ENCODE results near the gene BNIPL. TPM values are rescaled to one million over a fixed set of nuclear protein-coding genes. Genes with fewer than 3 reads are reported as not detected.

Gene BNIPL
- total RNA-seq, 3 donors from 2014 or later: 0.16 to 47.1 (median 17.0) TPM

DNA sequence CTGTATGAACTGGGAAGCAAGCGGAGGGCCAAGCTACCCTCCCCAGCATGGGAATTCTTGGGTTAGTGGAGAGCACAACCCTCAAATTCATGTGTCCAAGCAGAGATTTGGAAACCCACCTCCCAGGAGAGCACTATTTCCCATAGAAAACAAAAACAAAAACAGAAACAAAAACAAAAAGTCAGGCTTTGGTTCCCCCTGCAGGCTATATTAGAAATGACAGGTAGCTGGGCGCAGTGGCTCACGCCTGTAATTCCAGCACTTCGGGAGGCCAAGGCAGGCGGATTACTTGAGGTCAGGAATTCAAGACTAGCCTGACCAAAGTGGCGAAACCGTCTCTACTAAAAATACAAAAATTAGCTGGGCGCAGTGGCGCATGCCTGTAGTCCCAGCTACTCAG, 40.5 kb upstream of the BNIPL start:
- Histone ChIP-seq H3K4me3 (peak overlapping the region in 2 of 3 donors; percentile 11 to 14), H3K4me1 (no peaks in the 10 kb centered on the region), H3K9me3 (no peaks in the 10 kb centered on the region), H3K36me3 (peaks cover 11% of the 10 kb centered on the region), H3K27ac (peak overlapping the region; percentile 41 to 76), H3K27me3 (no peaks in the 10 kb centered on the region)
- intact Hi-C loops (cut with DNase I; ENCODE audit: low total_unique reads): no loop called here
- TF ChIP-seq, protein P1, sequence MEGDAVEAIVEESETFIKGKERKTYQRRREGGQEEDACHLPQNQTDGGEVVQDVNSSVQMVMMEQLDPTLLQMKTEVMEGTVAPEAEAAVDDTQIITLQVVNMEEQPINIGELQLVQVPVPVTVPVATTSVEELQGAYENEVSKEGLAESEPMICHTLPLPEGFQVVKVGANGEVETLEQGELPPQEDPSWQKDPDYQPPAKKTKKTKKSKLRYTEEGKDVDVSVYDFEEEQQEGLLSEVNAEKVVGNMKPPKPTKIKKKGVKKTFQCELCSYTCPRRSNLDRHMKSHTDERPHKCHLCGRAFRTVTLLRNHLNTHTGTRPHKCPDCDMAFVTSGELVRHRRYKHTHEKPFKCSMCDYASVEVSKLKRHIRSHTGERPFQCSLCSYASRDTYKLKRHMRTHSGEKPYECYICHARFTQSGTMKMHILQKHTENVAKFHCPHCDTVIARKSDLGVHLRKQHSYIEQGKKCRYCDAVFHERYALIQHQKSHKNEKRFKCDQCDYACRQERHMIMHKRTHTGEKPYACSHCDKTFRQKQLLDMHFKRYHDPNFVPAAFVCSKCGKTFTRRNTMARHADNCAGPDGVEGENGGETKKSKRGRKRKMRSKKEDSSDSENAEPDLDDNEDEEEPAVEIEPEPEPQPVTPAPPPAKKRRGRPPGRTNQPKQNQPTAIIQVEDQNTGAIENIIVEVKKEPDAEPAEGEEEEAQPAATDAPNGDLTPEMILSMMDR (IDR thresholded peaks at IDR 0.05): peak; percentile 85 to 97 (median 93)
- TF ChIP-seq POLR2AphosphoS5 (IDR thresholded peaks at IDR 0.05) (peak in 2 of 3 donors; percentile 9 to 24), POLR2A (IDR thresholded peaks at IDR 0.05) (no peak)
- no peak for DNase-seq (ENCODE audit: low spot score in 2 of 2)

DNA sequence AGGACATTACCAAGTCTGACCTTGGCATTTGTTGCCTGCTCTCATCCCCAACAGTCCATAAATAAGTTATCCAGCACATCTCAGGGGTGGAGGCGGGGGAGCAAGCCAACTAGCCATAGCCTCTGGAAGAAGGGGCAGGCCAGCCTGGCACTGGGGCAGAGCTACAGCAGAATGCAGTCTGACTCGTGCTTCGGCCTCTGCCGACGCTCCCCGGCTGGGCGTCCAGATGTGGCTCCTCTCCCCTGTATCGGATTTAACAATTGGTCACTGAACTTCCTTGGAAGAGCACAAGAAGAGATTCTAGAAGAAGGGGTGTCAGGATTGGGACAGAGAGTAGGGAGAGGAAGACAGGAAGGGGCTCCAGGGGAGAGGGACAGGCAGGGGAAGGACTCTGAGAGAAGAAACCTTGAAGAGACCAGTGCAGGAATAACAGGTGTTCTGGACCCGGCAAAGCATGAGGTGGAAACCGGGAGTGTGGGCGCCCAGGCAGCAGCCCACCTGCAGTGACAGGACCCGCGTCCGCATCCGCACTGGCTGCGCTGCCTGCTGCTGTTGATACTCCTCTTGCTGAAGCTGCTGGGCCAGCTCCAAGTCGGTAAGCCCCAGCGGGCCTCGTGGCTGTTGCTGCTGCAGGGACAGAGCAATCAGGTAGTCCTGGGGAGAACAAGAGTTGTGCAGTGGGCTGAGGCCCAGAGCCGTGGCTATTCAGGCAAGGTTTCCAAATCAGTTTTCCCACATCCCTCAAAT, 39.1 kb upstream of the BNIPL start:
- no peaks in the 10 kb centered on the region for H3K9me3 ChIP-seq
- H3K4me1 ChIP-seq: no peaks in the 10 kb centered on the region
- TF ChIP-seq, protein P1 (IDR thresholded peaks at IDR 0.05): no peak
- TF ChIP-seq POLR2AphosphoS5 (IDR thresholded peaks at IDR 0.05) (no peak), POLR2A (IDR thresholded peaks at IDR 0.05) (no peak)
- H3K27me3 ChIP-seq: no peaks in the 10 kb centered on the region
- H3K4me3 ChIP-seq: no peak overlapping the region
- H3K36me3 ChIP-seq: peaks cover 11% of the 10 kb centered on the region
- no peak for DNase-seq (ENCODE audit: low spot score in 2 of 2)
- intact Hi-C loops (cut with DNase I; ENCODE audit: low total_unique reads): no loop called here
- H3K27ac ChIP-seq: no peak overlapping the region

- intact Hi-C loops (cut with DNase I; ENCODE audit: low total_unique reads): no loop called here
- peaks cover 11% of the 10 kb centered on the region for H3K36me3 ChIP-seq
These were observed 38.4 kb upstream of the BNIPL start for GRCh38 chr1:150997949-150998348.

GRCh38 chr1:150999051-150999674, 37.2 kb upstream of the BNIPL start:
- no peak overlapping the region for H3K27ac ChIP-seq
- no peaks in the 10 kb centered on the region for H3K9me3 ChIP-seq
- TF ChIP-seq POLR2AphosphoS5 (IDR thresholded peaks at IDR 0.05): no peak
- no peak for TF ChIP-seq POLR2A (IDR thresholded peaks at IDR 0.05)
- TF ChIP-seq, protein P1 (IDR thresholded peaks at IDR 0.05): no peak
- H3K27me3 ChIP-seq: no peaks in the 10 kb centered on the region
- intact Hi-C loops (cut with DNase I; ENCODE audit: low total_unique reads): no loop called here
- DNase-seq (ENCODE audit: low spot score in 2 of 2): no peak
- peaks cover 0 to 11% of the 10 kb centered on the region in 2 donors for H3K4me1 ChIP-seq
- H3K4me3 ChIP-seq: no peak overlapping the region
- peaks cover 11% of the 10 kb centered on the region for H3K36me3 ChIP-seq

More at GRCh38 chr1:150997949-150998348, 38.4 kb upstream of the BNIPL start:
- no peak for DNase-seq (ENCODE audit: low spot score in 2 of 2)
- TF ChIP-seq, protein P1 (IDR thresholded peaks at IDR 0.05): no peak
- TF ChIP-seq POLR2AphosphoS5 (IDR thresholded peaks at IDR 0.05) (no peak), POLR2A (IDR thresholded peaks at IDR 0.05) (no peak)
- Histone ChIP-seq H3K4me1 (peaks cover 0 to 2% of the 10 kb centered on the region in 2 donors), H3K4me3 (no peak overlapping the region), H3K27ac (no peak overlapping the region), H3K9me3 (no peaks in the 10 kb centered on the region), H3K27me3 (no peaks in the 10 kb centered on the region)

- Histone ChIP-seq H3K36me3 (peaks cover 11% of the 10 kb centered on the region), H3K4me3 (no peak overlapping the region), H3K4me1 (peaks cover 0 to 12% of the 10 kb centered on the region in 2 donors), H3K9me3 (no peaks in the 10 kb centered on the region), H3K27ac (no peak overlapping the region), H3K27me3 (no peaks in the 10 kb centered on the region)
- intact Hi-C loops (cut with DNase I; ENCODE audit: low total_unique reads): no loop called here
- DNase-seq (ENCODE audit: low spot score in 2 of 2): no peak
- TF ChIP-seq, protein P1 (IDR thresholded peaks at IDR 0.05): no peak
- TF ChIP-seq POLR2A (IDR thresholded peaks at IDR 0.05): no peak
- TF ChIP-seq POLR2AphosphoS5 (IDR thresholded peaks at IDR 0.05): no peak
These were observed 36.5 kb upstream of the BNIPL start for GRCh38 chr1:150999926-151000325.
